Naive thymus-derived CD4-positive, alpha-beta T cell (primary cell): ENCODE results near the gene AGAP1. TPM values are rescaled to one million over a fixed set of nuclear protein-coding genes. Genes with fewer than 3 reads are reported as not detected.

ENCODE experiments used
- ATAC-seq: fragments of 150-1000 bp; cut with Tn5 transposase; 2 replicates; pipeline ENCODE4 v1.10.0; 2021; ENCODE audit warnings: mild to moderate bottlenecking, moderate library complexity
- CTCF ChIA-PET: fragments of 350-600 bp; sonication (Branson Sonifier 250); formaldehyde crosslinking; loops from one replicate; lab custom pipeline; 2021; ENCODE audit warnings: antibody characterized with exemption; lab: Charles Lee
- POLR2A ChIA-PET: fragments of 350-600 bp; sonication (Branson Sonifier 250); formaldehyde crosslinking; loops from one replicate; lab custom pipeline; 2021; ENCODE audit warnings: antibody characterized with exemption, inconsistent platforms; lab: Charles Lee
- DNase-seq, 9 donors: peaks; one replicate each; pipeline versions ENCODE4 v3.0.0 to v3.0.0-alpha.2; 2020 to 2022; ENCODE audit warnings: mixed read lengths in 1 of 9
- H3K27ac ChIP-seq: one replicate; pipeline ENCODE4 v1.7.0; 2013; ENCODE audit warnings: mild to moderate bottlenecking, low read depth, low read length, moderate library complexity
- H3K27me3 ChIP-seq, 2 donors: one replicate each; pipeline ENCODE4 v1.7.0; 2013; ENCODE audit warnings: low read length in 2 of 2, mild to moderate bottlenecking in 2 of 2, moderate library complexity in 2 of 2; ENCODE audit not compliant: control insufficient read depth in 2 of 2, insufficient read depth in 2 of 2
- H3K36me3 ChIP-seq, 3 experiments: 1 replicate in 2 of 3; 2 replicates in 1 of 3; pipeline ENCODE4 v1.7.0; 2013; ENCODE audit warnings: low read length in 3 of 3, mild to moderate bottlenecking in 3 of 3, moderate library complexity in 1 of 3; ENCODE audit not compliant: insufficient read depth in 3 of 3, control insufficient read depth in 2 of 3
- H3K4me1 ChIP-seq, 2 donors: one replicate each; pipeline ENCODE4 v1.7.0; 2013; ENCODE audit warnings: low read length in 2 of 2, mild to moderate bottlenecking in 2 of 2, moderate library complexity in 1 of 2; ENCODE audit not compliant: control insufficient read depth in 2 of 2, insufficient read depth in 2 of 2
- H3K4me3 ChIP-seq: 2 replicates; pipeline ENCODE4 v1.7.0; 2013; ENCODE audit warnings: mild to moderate bottlenecking, low read length
- H3K9me3 ChIP-seq, 3 experiments: 1 replicate in 2 of 3; 2 replicates in 1 of 3; pipeline ENCODE4 v1.7.0; 2013; ENCODE audit warnings: low read length in 3 of 3; ENCODE audit not compliant: control insufficient read depth in 2 of 3
- H3K27ac Mint-ChIP-seq, 9 donors: one replicate each; pipeline ENCODE4 v1.8.0; 2020 to 2022; ENCODE audit warnings: mixed read lengths in 9 of 9, mild to moderate bottlenecking in 8 of 9, moderate library complexity in 5 of 9, inconsistent platforms in 2 of 9
- H3K27me3 Mint-ChIP-seq, 5 donors: one replicate each; pipeline ENCODE4 v1.8.0; 2021 to 2022; ENCODE audit warnings: mixed read lengths in 5 of 5, mild to moderate bottlenecking in 1 of 5
- H3K36me3 Mint-ChIP-seq, 5 donors: one replicate each; pipeline ENCODE4 v1.8.0; 2020 to 2022; ENCODE audit warnings: mixed read lengths in 5 of 5, mild to moderate bottlenecking in 3 of 5, inconsistent platforms in 1 of 5
- H3K4me1 Mint-ChIP-seq, 7 donors: one replicate each; pipeline ENCODE4 v1.8.0; 2020 to 2022; ENCODE audit warnings: mixed read lengths in 7 of 7, mild to moderate bottlenecking in 3 of 7, inconsistent platforms in 1 of 7
- H3K4me3 Mint-ChIP-seq, 10 donors: one replicate each; pipeline ENCODE4 v1.8.0; 2020 to 2022; ENCODE audit warnings: mild to moderate bottlenecking in 10 of 10, mixed read lengths in 10 of 10, moderate library complexity in 6 of 10, inconsistent platforms in 2 of 10
- H3K9me3 Mint-ChIP-seq, 11 donors: one replicate each; pipeline ENCODE4 v1.8.0; 2020 to 2022; ENCODE audit warnings: mixed read lengths in 11 of 11, mild to moderate bottlenecking in 4 of 11, inconsistent platforms in 1 of 11, moderate library complexity in 1 of 11
- intact Hi-C, 2 donors: fragments of 100-400 bp; cut with micrococcal nuclease; formaldehyde crosslinking; loops; one replicate each; pipeline ENCODE4 v1.15.1; 2023
- polyA plus RNA-seq, 2 donors: library from polyadenylated mRNA; unstranded; fragments of 300-500 nt; fragmentation: Illumina TruSeq; gene quantifications; one replicate each; pipeline ENCODE4 v1.2.3, GENCODE V29; 2021
- total RNA-seq, 6 experiments: library from RNA in 5 of 6; stranded (reverse) in 5 of 6; gene quantifications; 1 replicate in 5 of 6; 2 replicates in 1 of 6; pipeline ENCODE4 v1.2.3 and lab custom pipeline; 2021 to 2026

AGAP1 gene
- total and polyA plus RNA-seq, 7 experiments from 2014 or later: 0.35 to 9.6 (median 0.85) TPM; not detected in 2

DNA sequence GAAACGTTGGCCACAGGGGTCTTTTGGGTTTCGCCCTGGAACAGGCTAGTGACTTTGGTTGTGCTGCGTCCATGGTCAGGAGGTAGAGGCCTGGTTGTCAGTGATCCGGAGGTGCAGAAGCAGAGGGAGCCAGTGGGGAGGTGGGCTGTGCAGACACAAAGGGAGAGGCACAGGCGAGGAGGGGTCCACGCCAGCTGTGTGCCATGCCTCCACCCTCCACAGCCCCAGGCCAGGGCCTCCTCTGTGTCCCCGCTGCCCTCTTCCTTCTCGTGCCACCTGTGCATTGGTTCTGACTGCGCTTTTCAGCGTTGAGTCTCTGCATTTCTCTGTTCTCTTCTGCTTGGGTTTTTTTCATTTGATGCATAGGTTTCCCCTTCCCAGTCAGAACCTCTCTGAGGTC, 553.3 kb downstream of the AGAP1 start:
- intact Hi-C loops: no loop called here
- Histone ChIP-seq H3K27me3 (no peaks in the 10 kb centered on the region), H3K36me3 (no peaks in the 10 kb centered on the region), H3K9me3 (no peaks in the 10 kb centered on the region), H3K4me3 (no peak overlapping the region), H3K4me1 (no peaks in the 10 kb centered on the region), H3K27ac (no peak overlapping the region)
- ChIA-PET POLR2A (no interaction called here), CTCF (no interaction called here)
- no peak for DNase-seq
- no peak overlapping the region for H3K4me3 Mint-ChIP-seq
- ATAC-seq: no peak
- H3K4me1 Mint-ChIP-seq: peaks cover 0 to 9% (median 7%) of the 10 kb centered on the region in 7 donors
- H3K36me3 Mint-ChIP-seq: no peaks in the 10 kb centered on the region
- no peaks in the 10 kb centered on the region for H3K9me3 Mint-ChIP-seq
- no peak overlapping the region for H3K27ac Mint-ChIP-seq
- H3K27me3 Mint-ChIP-seq: peaks cover 0 to 7% (median 4%) of the 10 kb centered on the region in 5 donors

DNA sequence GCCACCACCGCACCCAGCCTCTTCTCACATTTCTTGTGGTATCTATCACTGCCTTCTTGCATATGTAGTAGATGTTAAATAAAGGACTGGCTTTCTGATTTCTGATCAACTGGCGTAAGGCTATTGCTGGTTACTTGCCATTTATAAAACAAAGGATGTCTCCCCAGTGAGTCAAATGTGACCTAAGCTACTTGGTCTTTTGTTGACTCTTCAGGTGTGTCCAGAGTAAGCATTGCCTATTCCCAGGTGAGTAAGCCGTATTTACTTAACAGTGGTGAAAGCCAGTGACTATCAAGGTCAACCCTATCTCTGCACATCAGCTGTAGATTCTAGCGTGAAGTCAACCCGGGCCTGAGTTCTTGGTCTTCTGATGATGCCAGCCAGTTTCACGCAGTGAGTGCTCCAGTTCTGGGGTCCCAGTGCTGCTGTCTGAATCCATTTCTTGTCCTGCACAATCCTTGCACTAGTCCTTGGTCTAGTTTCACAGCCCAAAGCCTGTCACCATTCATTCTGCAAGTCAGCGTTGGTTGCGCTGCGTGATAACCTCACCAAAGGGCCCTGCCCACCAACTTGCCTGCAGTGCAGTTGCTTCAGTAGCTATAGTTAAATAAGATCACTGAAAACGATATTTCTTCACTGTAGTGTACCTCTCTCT, 554.2 kb downstream of the AGAP1 start:
- CTCF ChIA-PET: no interaction called here
- intact Hi-C loops: no loop called here
- no peak overlapping the region for H3K4me3 ChIP-seq

DNA sequence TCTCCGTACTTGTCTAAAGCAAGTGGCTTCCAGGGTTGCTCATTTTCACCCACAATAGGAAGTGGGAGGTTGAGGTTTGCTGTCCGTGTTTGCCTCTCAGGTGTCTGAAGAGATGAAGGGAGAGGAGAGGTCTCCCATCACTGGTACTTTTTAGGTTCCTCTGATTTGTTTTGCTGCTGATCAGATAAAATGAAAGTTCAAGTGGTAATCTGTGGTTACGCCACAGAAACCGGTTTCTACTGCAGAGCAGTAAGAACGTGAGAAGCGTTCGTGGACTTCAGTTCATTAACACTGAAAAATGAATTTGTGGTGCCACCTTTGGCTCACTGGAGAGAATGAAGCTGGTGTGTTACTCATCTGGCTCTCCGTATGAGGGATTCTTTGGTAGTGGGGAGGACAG, 556.1 kb downstream of the AGAP1 start:
- Histone ChIP-seq H3K9me3 (no peaks in the 10 kb centered on the region), H3K27me3 (no peaks in the 10 kb centered on the region), H3K4me1 (no peaks in the 10 kb centered on the region), H3K36me3 (no peaks in the 10 kb centered on the region), H3K27ac (no peak overlapping the region), H3K4me3 (no peak overlapping the region)
- Mint-ChIP-seq H3K4me1 (peaks cover 0 to 9% (median 7%) of the 10 kb centered on the region in 7 donors), H3K27me3 (peaks cover 5 to 29% (median 17%) of the 10 kb centered on the region in 5 donors), H3K36me3 (peaks cover 0 to 4% (median 0%) of the 10 kb centered on the region in 5 donors), H3K27ac (peak overlapping the region in 1 of 9 donors; percentile 7), H3K9me3 (peaks cover 0 to 3% (median 0%) of the 10 kb centered on the region in 11 donors), H3K4me3 (peak overlapping the region in 1 of 10 donors; percentile 49)
- ChIA-PET POLR2A (no interaction called here), CTCF (no interaction called here)
- DNase-seq (no peak), ATAC-seq (no peak)
- intact Hi-C loops: no loop called here

More for the DNA sequence above, 554.2 kb downstream of the AGAP1 start:
- Mint-ChIP-seq H3K4me1 (peaks cover 0 to 9% (median 7%) of the 10 kb centered on the region in 7 donors), H3K9me3 (peaks cover 0 to 3% (median 0%) of the 10 kb centered on the region in 11 donors), H3K27me3 (peaks cover 4 to 15% (median 9%) of the 10 kb centered on the region in 5 donors), H3K4me3 (no peak overlapping the region), H3K36me3 (no peaks in the 10 kb centered on the region), H3K27ac (no peak overlapping the region)
- no peak overlapping the region for H3K27ac ChIP-seq
- no peak for ATAC-seq
- POLR2A ChIA-PET: no interaction called here
- no peaks in the 10 kb centered on the region for H3K36me3 ChIP-seq
- no peaks in the 10 kb centered on the region for H3K4me1 ChIP-seq
- no peaks in the 10 kb centered on the region for H3K27me3 ChIP-seq
- H3K9me3 ChIP-seq: no peaks in the 10 kb centered on the region
- DNase-seq: no peak

DNA sequence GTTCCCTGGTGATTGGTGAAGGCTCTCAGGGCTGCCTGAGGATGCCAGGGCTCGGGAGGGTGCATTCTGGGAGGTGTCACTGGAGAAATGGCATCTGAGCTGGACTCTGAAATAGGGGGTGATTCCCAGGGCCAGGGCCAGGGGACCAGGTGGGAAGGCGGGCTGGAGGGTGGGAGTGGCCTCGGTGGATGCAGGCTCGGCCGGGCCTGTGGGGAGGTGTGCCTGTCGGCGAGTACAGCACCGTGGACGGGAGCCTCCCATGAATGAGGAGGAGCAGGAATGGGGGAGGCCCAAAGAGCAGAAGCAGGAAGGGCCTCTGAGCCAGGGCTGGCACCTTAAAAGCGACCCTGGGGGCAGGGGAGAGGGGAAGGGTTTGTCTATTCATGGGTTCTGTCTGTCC, 557.5 kb downstream of the AGAP1 start:
- Mint-ChIP-seq H3K36me3 (peaks cover 0 to 4% (median 0%) of the 10 kb centered on the region in 5 donors), H3K27ac (no peak overlapping the region), H3K9me3 (peaks cover 0 to 7% (median 0%) of the 10 kb centered on the region in 11 donors), H3K4me1 (peaks cover 0 to 9% (median 7%) of the 10 kb centered on the region in 7 donors), H3K4me3 (no peak overlapping the region), H3K27me3 (peaks cover 8 to 42% (median 19%) of the 10 kb centered on the region in 5 donors)
- CTCF ChIA-PET: no interaction called here
- POLR2A ChIA-PET: no interaction called here
- no peaks in the 10 kb centered on the region for H3K9me3 ChIP-seq
- no peaks in the 10 kb centered on the region for H3K27me3 ChIP-seq
- H3K4me3 ChIP-seq: no peak overlapping the region
- ATAC-seq: no peak
- no peak overlapping the region for H3K27ac ChIP-seq
- intact Hi-C loops: no loop called here
- H3K4me1 ChIP-seq: no peaks in the 10 kb centered on the region
- H3K36me3 ChIP-seq: no peaks in the 10 kb centered on the region
- no peak for DNase-seq

DNA sequence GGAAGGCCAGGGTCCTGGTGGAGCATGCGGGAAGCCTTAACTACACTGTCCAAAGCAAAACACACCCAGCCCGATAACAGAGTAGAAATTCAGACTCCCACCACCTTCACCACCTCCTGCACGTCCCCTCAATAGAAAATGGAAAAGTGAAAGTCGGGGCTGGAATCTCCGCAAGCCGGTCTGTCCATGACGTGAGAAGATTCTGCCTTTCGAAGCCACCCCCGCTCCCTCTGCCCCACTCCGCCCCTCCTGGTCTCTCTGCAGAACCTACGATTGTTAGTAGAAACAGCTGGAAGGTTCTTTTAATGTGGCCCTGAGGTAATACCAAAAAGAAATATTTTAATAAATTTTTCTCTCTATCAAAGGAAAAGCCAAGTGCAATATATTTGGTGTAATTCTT, 558.0 kb downstream of the AGAP1 start:
- no peak for ATAC-seq
- Mint-ChIP-seq H3K4me1 (peaks cover 0 to 9% (median 7%) of the 10 kb centered on the region in 7 donors), H3K4me3 (no peak overlapping the region), H3K27me3 (peaks cover 10 to 42% (median 16%) of the 10 kb centered on the region in 5 donors), H3K27ac (no peak overlapping the region), H3K9me3 (peaks cover 0 to 7% (median 0%) of the 10 kb centered on the region in 11 donors), H3K36me3 (peaks cover 0 to 4% (median 0%) of the 10 kb centered on the region in 5 donors)
- H3K4me1 ChIP-seq: no peaks in the 10 kb centered on the region
- no peaks in the 10 kb centered on the region for H3K27me3 ChIP-seq
- ChIA-PET POLR2A (no interaction called here), CTCF (no interaction called here)
- H3K9me3 ChIP-seq: no peaks in the 10 kb centered on the region
- no peaks in the 10 kb centered on the region for H3K36me3 ChIP-seq
- H3K4me3 ChIP-seq: no peak overlapping the region
- intact Hi-C loops: no loop called here
- H3K27ac ChIP-seq: no peak overlapping the region
- DNase-seq: no peak

DNA sequence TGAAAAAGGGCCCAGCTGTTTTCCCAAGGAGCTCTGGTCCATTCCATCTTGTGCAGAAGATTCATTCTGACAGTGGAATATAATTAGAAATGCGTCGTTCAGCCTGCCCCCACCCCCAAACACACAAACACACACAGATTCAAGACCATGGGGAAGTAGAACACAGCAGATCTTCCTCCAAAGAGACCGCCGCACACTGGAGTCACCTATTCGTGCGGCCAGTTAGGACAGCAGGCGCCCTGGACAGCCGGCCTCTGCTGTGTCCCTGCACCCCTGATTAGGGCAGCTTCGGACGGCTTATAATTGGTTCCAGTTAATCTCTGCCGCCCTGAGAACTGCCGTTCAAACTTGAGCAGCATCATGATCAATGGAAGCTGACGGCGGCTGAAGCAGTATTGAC, 558.4 kb downstream of the AGAP1 start:
- H3K27ac Mint-ChIP-seq: no peak overlapping the region
- no peak for ATAC-seq

More for the DNA sequence above, 558.4 kb downstream of the AGAP1 start:
- no peak for DNase-seq
- H3K4me1 ChIP-seq: no peaks in the 10 kb centered on the region
- H3K27ac ChIP-seq: no peak overlapping the region
- H3K27me3 Mint-ChIP-seq: peaks cover 14 to 46% (median 16%) of the 10 kb centered on the region in 5 donors
- H3K4me3 Mint-ChIP-seq: no peak overlapping the region
- H3K9me3 ChIP-seq: no peaks in the 10 kb centered on the region
- peaks cover 0 to 7% (median 0%) of the 10 kb centered on the region in 11 donors for H3K9me3 Mint-ChIP-seq
- intact Hi-C loops: no loop called here
- H3K36me3 Mint-ChIP-seq: peaks cover 0 to 4% (median 0%) of the 10 kb centered on the region in 5 donors
- H3K4me1 Mint-ChIP-seq: peaks cover 0 to 9% (median 7%) of the 10 kb centered on the region in 7 donors
- CTCF ChIA-PET: no interaction called here
- H3K4me3 ChIP-seq: no peak overlapping the region
- H3K36me3 ChIP-seq: no peaks in the 10 kb centered on the region
- H3K27me3 ChIP-seq: no peaks in the 10 kb centered on the region
- POLR2A ChIA-PET: no interaction called here
